GM21526 (cell line): ENCODE measurements around the gene TGFBR3.

Experiments
- ATAC-seq: cut with Tn5 transposase; IDR thresholded peaks from one replicate; pipeline ENCODE4 v1.9.1; 2021; ENCODE audit warnings: moderate library complexity; ENCODE audit not compliant: unreplicated experiment, low FRiP score

The TGFBR3 gene

DNA sequence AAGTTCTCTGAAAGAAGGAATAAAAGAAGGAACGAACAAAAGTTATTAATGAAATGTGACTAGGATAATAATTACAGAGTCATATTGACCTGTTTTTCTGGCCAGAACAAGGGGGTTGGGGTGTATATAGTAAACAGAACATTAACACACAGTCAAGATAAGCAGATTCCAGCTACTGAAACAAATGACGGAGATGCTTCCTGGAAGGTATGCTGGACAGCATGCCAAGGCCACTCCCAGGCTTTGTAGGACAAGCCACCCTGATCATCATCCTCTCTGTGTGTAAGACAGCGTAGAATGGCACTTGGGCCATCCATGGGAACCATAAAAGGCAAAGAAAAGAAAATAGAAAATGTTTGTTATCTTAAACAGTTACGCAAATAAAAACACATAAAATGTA lies 120.7 kb downstream of the TGFBR3 start:
- no peak for ATAC-seq

- no peak for ATAC-seq
Measured at GRCh38 chr1:91764471-91765115, 121.4 kb downstream of the TGFBR3 start.

GRCh38 chr1:91763252-91763651 lies 122.7 kb downstream of the TGFBR3 start:
- ATAC-seq = no peak

GRCh38 chr1:91761295-91761721 lies 124.6 kb downstream of the TGFBR3 start:
- ATAC-seq = no peak

DNA sequence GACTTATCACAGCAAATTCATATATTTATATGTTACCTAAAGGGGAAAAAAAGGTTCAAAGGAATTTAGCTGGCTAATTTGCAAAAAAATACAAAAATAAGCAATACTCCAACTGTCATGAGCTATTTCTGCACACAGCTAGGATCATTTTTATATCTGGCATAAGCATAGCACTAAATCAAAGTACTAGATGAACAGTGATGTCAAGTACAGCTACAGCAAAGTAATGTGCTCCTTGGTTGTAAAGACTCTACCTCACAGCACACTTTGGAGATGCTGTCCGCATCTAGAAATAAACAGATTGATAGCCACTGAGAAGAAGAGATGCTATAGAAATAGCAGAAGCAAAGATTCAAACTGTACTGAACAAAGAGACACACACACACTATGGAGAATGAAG lies 125.4 kb downstream of the TGFBR3 start:
- no peak for ATAC-seq

- no peak for ATAC-seq
Measured at GRCh38 chr1:91759076-91759475, 126.9 kb downstream of the TGFBR3 start.

GRCh38 chr1:91757763-91758460 lies 128.0 kb downstream of the TGFBR3 start:
- no peak for ATAC-seq

GRCh38 chr1:91755702-91756287 lies 130.2 kb downstream of the TGFBR3 start:
- ATAC-seq = no peak

DNA sequence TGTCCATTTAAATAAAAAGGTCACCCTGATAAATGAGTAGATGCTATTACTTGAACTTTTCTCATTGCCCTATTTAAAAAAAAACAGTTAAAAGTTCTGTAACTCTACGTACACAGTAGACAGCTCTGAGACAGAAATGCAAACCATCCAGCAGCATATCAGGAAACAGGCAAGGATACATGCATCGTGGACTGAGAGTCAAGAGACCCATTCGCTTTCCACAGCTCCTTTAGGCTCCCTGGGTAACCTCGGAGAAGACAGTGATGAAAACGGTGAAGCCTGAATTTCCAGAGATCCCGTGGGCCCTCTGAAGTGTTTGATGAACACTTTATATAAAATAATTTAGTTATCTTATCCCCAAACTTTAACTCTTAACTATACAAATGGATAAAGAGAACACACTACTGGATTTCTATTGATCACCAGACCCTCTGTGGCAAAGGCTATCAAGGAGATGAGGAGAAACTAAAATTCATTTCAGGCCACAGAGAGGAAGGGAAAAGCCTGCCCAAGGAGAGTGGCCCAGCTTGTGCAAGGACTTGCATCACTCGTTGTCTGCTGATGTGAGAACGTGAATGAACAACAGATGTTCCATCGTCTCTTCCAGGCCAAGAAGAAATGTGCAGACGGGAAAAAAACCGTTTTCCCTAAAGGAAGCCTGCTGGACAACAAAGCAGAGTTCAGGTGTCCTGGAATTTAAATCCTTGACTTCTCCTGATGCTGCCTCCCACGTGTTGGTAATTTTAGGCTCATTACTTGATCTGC lies 131.0 kb downstream of the TGFBR3 start:
- ATAC-seq = no peak

DNA sequence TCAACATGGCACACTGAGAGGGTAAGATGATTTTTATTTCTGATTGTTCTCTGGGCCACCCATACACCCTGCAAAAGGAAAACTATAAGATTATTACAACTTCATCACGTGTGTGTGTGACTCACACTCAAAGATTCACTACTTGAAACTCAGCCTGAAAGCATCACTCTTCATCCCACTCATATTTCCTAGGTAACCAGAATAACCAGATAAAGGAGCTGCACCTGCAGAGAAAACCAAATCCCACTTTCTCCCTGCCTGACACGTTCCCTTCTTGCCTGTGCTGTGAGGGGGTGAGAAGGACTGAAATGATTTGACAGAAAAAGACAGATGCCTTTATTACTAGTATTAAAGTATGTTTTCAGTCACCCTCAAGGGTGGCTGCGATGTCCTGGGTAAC lies 131.6 kb downstream of the TGFBR3 start:
- ATAC-seq = peak; percentile 54

DNA sequence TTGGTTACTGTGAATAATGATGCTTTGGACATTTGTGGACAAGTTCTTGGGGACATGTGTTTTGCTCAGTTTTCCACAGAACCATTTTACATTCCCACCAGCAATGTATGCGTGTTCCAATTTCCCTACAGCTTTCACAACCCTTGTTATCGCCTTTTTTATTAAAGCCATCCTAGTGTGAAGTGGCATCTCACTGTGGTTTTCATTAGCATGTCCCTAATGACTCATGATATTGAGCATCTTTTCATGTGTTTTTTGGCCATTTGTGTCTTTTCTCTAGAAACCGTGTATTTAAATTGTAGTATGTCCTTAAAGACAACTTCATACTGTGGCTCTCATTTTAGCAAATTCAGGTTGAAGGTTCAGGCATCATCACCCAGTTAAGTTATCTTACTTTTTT lies 132.1 kb downstream of the TGFBR3 start:
- ATAC-seq = no peak

DNA sequence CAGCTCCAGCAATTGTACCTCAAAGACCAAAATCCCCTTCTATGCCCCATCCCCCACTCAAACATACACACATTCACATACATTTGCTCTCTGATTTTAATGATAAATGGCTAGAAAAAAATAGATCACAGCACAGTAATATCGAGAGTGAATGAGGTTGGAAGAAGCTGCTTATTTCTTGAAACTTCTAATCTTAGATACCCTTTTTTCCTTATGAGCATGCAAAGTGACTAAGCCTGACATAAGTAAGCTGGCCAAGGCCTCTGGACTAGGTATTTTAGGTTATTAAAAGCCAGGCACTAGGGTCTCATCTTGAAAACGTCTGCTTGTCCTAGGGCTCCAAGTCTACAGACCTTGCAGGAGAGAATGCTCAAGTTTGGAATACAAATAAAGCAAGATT lies 133.6 kb downstream of the TGFBR3 start:
- ATAC-seq = peak; percentile 66

GRCh38 chr1:91751275-91751674 lies 134.7 kb downstream of the TGFBR3 start:
- no peak for ATAC-seq

GRCh38 chr1:91750398-91750996 lies 135.5 kb downstream of the TGFBR3 start:
- no peak for ATAC-seq

DNA sequence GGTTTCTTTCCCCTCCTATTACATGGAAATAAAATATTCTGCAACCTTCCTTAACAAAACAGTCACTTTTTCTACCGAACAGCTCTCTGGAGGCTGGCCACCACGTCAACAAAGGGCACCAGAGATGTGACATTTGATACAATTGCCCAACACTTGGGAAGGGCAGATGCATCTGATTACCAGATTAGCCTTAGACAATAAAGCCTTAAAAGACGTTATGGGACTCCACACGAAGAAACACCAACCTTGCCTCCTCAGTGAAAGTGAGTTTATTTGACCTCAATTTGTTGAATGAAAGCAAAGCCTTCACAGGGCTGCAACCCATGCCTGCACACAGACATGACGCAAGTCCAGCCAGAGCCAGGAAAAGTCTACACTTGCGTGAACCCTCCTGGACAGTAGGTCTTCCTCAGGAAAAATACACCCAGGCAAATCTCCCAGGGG lies 136.1 kb downstream of the TGFBR3 start:
- ATAC-seq = no peak

- no peak for ATAC-seq
Measured at GRCh38 chr1:91747666-91748065, 138.3 kb downstream of the TGFBR3 start.

DNA sequence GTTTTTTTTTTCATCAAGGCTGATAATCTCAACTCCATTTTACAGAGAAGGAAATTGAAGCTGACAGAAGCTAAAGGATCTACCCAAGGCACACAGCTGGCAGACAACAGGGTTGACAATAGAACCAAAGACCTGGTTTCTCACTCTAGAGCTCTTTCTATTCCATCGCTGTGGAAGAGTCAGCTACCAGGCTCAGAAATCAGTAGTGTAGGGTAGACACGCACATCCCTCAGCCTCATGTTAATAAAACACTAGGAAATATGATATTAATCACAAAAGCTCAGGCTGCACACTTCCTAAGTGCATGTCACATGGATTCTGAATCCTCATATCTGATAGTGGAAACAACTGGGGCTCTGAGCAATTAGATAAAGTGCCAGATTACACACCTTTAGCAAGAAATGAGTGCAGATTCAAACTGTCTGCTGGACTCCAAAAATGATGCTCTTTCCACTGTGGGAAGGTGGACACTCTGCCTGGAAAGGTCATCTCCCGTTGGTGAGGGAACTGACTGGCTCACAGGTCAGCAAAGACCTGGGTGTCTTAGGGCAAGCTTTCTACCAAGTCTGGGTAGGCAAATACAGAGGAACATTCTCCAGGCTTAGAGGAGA lies 139.1 kb downstream of the TGFBR3 start:
- no peak for ATAC-seq

DNA sequence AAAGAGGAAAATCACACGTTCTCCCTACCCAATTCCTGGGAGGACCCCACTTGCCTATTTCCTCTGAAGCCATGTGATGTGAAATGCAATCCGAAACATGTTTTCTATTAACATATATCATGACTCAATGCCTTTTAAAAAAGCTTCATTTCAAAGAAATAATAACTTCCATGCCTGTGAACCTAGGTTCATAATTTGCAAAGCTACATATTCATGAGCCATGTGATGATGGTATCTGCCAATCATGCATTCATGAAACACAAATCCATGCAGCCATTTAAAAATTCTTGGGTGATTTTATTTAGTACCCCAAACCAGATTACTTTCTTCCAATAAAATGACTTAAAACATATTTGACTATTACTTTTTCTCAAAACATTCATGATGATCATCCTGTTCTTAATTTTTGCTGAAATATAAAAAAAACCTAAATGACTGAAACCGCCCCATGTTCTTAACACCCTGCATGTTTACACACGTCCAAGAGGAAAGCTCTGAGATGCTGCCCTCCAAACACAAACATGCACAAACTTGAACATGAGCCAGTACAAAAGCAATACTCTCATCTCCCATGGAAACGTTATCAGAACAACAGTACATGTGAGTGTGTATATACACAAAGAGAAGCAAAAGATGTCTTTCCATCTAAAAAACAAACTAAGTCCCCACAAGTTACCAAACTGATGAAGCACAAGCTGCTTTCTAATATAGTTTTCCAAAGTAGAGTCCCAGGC lies 140.1 kb downstream of the TGFBR3 start:
- no peak for ATAC-seq

DNA sequence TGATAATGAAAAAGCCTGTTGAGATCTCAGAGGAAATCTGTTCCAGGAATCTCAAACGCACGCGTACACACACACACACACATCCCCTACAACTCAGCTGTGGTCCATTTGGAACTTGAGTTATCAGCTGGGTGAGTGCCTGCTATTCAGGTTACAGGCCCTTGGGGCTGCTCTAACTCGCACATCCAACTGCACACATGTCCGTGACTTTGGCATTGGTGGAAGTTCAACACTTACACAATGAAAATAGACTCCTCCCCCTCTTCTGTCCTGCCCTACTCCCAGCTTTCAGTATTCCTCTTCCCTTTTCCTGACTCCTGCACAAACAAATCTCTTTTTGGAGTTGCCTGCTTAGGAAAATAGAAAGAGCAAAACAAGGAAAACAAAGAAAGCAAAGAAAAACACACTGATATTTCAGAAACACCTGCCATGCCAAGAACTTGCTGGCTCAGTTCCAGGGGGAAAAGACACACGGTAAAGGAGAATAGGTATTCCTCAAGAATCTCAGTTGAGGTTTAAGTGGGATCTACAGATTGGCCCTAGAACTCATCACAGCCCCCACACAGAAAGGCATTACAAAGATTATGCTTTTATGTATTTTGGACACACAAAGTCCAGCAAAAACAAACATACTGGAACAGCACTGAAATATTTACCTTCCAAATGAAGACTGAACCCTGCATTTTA lies 140.9 kb downstream of the TGFBR3 start:
- no peak for ATAC-seq
